ENCODE results near the gene LCN6. TPM values are rescaled to one million over a fixed set of nuclear protein-coding genes. Genes with fewer than 3 reads are reported as not detected.

LCN6 gene
- total RNA-seq, 1 experiment from 2014 or later = not detected

- no peak for TF ChIP-seq ZNF281 (CRISPR knock-in tag; IDR thresholded peaks at IDR 0.05)
- no peak for TF ChIP-seq ZNF138 (CRISPR knock-in tag; conservative IDR thresholded peaks at IDR 0.05)
- peak; percentile 26; the same call in 1 of the 2 replicates for TF ChIP-seq USF2 (CRISPR knock-in tag; IDR thresholded peaks at IDR 0.05)
- TF ChIP-seq AR (CRISPR knock-in tag; IDR thresholded peaks at IDR 0.05) = no peak
- TF ChIP-seq ZNF423 (CRISPR knock-in tag; IDR thresholded peaks at IDR 0.05) = no peak
- 0 out of 2 replicates have a peak, but pooled peaks have one; percentile 51 for TF ChIP-seq FOXK1 (CRISPR knock-in tag; IDR thresholded peaks at IDR 0.05)
- no peak for TF ChIP-seq FOXP4 (CRISPR knock-in tag; IDR thresholded peaks at IDR 0.05)
- TF ChIP-seq FOXJ3 (CRISPR knock-in tag; IDR thresholded peaks at IDR 0.05; ENCODE audit: borderline replicate concordance) = no peak
- no peak for TF ChIP-seq ARID4B (CRISPR knock-in tag; IDR thresholded peaks at IDR 0.05; ENCODE audit: borderline replicate concordance)
- TF ChIP-seq ZNF121 (CRISPR knock-in tag; IDR thresholded peaks at IDR 0.05) = no peak
- peak; percentile 62; the same call in 1 of the 2 replicates for TF ChIP-seq HMGXB4 (CRISPR knock-in tag; IDR thresholded peaks at IDR 0.05)
- TF ChIP-seq IRF1 (CRISPR knock-in tag; IDR thresholded peaks at IDR 0.05) = no peak
Measured at GRCh38 chr9:136742591-136743391, 5.5 kb downstream of the LCN6 start, which contains the start of gene LCN10 (continued).

Measured in WTC11 (cell line).